H4 (cell line): Measurements from ENCODE around the gene NOTUM. TPM values are rescaled to one million over a fixed set of nuclear protein-coding genes. Genes with fewer than 3 reads are reported as not detected.
A peak's percentile ranks its signal among the peaks of the same experiment; 100 is the strongest.
"Not testable (repeated sequence)": the region's sequence is repeated elsewhere in the genome, so short reads cannot be mapped to it uniquely, and the experiment has no call there.

Experiments used
- DNase-seq: peaks from one replicate; pipeline ENCODE4 v3.0.0-alpha.2; 2015; ENCODE audit warnings: low spot score
- total RNA-seq: library from RNA; depleted of rRNA; stranded (reverse); fragments of >200 nt; shearing (Covaris generic); gene quantifications from 2 replicates; pipeline ENCODE4 v1.2.3, GENCODE V29; 2014

The NOTUM gene
- total RNA-seq, 1 experiment from 2014 or later, result 0.45 TPM

DNA sequence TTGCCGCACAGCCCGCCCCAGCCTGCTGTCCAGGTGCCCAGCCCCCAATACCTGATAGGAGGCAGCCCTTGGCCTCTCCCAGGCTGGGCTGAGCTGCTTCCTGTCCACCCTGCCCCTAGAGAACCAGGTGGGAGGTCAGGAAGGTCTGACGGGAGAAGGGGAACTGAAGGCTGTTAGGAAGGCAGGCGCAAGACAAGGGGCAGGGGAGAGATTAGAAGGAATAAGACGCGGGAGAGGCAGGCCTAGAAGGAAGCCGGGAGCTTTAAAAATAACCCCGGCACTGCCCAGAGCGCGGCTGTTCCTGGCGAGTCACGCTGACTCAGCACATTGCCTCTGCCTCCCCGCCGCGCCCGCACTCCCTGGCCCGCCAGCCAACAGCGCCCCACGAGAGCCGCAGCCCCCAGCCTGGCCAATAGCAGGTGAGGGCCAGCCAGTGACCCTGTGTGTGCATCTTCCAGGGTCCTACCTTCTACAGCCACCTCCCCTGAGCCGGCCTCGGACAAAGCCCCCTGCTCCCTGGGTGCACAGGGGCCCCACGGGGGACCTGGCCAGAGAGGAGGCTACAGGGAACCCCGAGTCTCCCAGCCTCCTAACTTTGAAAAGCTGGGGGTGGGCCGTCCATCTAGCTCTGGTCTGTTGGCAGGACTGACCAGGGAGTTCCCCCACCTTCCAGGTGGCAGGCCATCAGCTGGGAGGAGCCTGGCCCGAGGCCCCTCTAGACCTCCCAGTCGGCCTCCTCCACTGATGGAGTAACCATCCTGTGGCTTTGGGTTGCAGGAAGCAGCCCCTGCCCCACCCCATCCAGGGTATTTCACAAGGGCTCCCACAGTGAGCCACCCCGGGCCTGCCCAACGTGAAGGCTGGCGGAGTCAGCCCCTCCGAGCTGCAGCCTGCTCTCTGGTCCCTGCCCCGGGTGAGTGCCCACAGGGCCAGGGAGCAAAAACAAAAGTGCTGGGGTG, 37.4 kb downstream of the NOTUM start:
- peak; percentile 50 for DNase-seq

DNA sequence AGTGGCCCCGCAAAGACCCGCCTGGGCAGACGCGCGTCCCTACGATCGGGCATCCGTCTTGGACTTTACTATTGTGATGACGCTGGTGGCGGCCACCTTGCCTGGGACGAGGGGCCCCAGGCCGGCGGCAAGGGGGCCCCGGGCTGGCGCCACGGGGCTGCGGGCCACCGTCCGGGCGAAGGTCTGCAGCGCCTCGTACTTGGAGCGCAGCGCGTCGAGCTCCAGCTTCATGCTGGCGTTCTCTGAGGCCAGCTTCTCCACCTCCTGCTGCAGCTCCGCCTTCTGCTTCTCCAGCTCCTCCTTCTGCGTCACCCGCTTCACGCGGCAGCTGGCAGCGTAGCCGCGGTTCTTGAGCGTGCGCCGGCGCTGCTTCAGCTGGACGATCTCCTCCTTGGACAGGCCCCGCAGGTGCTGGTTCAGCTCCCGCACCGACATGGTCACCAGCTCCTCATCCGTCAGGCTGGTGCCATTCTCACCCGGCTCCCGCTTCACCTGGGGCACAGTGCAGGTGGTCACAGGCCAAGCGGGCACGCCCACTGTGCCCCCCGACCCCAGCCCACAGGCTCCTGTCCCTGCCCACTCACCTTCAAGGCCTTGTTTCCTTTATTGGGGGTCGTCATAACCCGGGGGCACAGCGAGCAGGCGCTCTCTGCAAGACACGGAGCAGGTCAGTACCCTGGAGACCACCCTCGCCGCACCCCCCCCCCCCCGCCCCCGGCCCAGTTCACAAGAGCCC, 38.3 kb downstream of the NOTUM start:
- DNase-seq, result no peak

- no peak for DNase-seq
These were observed 38.9 kb downstream of the NOTUM start for GRCh38 chr17:81921996-81922565.

DNA sequence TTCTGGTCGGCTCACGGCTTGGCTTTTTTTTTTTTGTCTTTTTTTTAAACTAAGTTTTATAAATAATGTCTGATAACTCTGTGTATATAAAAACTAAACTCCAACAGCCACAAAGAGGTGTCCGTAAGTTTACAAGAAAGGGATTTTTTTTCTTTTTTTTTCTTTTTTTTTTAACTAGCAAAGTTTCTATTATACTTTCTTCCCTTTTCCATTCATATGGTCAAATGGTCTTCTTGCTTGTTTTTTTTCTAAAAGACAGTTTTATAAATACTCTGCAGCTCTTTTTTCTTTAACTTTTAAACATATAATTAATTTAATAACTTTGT, 39.5 kb downstream of the NOTUM start:
- no peak for DNase-seq

- DNase-seq, result no peak
These were observed 40.1 kb downstream of the NOTUM start for GRCh38 chr17:81920612-81921536.

DNA sequence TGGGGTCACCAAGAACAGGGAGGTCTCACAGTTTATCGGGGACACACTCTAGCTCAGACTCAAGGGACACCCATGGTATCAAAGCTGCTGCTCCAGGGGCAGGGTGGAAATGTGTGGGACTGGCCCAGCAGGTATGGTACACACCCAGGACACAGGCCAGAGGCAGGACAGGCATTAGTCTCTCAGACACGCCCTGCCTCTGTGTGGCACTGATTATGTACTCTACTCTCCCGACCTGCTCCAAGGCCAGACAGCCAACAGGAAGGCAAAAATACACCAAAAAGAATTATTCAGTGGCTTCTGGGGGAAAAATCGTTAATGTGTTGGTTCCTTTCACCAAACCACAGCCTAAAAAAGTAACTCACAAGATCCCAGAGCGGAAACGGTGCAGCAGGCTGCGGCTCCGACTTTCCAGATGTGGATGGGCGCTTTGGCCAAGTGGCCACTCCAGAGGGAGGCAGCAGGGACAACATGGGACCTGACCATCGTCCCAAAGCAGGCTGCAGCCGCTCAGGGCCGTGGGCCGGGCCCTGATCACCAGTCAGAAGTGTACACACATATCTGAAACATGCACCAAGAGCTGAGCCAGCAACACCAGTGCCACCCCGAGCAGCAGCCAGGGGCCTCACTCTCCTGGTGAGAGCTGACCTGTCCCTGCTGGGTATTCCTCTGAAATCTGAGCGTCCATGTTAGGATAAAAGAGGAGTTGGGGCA, 42.0 kb downstream of the NOTUM start:
- DNase-seq, result no peak

DNA sequence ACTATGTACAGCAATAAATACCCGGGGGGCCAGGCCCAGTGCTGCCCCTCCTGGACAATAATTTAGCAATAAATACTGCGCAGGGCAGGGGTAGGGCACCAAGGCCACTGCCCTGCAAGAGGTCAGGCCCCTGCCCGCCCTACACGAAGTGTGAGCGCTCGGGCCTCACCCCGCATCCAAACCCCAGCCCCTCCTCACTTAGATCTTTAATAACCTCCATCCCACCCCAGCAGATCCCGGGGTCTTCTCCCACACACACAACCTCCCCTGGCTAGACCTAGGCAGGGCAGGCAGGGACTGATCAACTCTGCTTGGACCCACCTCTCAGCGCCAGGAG, 42.7 kb downstream of the NOTUM start:
- not testable (repeated sequence) for DNase-seq

DNA sequence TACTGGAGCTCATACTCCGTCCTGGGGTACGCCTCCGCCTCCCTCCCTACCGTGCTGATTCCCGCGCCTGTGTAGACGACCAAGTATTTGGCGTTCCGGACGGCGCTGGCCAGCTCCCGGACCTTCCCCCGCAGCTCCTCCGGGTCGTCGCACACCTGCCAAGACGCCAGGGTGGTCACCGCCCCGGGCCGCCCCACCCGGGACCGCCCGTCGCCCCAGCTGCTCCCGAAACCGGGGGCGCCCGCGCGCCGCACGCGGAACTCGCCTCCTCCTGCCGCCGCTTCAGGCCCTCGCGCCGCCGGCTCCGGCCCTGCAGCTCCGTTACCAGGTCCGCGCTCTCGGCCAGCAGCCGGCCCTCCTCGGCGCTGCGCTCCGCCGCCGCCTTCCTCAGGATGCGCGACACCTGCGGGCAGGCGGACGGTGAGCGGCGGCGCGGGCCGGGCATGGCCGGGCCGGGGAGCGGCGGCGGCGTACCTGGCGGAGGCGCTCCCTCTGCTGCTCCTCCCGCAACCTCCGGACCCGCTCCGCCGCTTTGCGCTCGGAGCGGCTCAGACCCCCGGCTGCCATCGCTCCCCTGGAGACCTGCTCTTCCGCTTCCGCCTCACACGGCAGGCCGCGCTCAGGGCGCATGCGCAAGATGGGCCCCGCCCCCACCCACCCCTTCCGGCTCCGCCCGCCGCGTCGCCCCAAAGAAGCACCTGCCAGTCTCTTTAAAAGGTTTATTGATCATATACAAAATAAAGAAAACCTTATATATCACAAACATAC, 43.2 kb downstream of the NOTUM start, which contains the start of gene SIRT7:
Gene SIRT7 (minus strand): TSS at position 612 of the 768 bp plus-strand sequence. CDS start 45 bp downstream, at position 567.
- peak; percentile 49 for DNase-seq

GRCh38 chr17:81916234-81917001, 44.6 kb downstream of the NOTUM start:
- peak; percentile 40 for DNase-seq

- DNase-seq, result no peak
These were observed 45.7 kb downstream of the NOTUM start for GRCh38 chr17:81915331-81915730.

DNA sequence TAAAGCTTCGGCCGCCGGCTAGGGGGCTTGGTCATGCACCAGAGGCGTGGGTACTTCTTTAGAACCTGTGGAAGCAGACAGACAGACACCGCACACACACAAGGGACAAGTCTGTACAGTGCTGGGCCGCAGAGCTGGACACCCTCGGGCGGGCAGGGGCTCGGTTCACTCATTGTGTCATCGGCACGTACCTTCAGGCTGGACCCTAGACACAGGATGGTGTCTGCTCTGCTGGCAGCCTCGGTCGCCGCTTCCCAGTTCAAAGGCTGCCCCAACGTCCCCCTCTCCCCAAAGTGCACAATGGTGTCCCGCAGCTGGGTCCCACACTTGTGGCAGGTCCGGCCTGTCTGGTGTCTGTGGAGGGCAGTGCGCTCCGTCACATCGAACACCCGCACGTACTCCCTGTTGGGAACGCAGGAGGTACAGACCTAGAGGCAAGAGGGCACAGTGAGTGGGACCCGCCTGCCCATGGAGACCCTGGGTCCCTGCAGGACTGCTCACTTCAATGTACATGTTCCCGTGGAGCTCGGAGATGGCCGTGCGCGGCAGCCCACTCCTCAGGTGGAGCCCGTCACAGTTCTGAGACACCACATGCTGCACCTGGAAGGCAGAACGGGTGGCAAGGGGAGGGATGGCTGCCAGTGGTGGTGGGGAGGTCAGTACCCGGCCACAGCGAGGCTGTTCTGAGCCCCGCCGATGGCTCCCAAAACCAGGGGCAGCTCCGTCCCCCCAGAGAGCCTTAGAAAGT, 46.7 kb downstream of the NOTUM start:
- DNase-seq, result no peak

DNA sequence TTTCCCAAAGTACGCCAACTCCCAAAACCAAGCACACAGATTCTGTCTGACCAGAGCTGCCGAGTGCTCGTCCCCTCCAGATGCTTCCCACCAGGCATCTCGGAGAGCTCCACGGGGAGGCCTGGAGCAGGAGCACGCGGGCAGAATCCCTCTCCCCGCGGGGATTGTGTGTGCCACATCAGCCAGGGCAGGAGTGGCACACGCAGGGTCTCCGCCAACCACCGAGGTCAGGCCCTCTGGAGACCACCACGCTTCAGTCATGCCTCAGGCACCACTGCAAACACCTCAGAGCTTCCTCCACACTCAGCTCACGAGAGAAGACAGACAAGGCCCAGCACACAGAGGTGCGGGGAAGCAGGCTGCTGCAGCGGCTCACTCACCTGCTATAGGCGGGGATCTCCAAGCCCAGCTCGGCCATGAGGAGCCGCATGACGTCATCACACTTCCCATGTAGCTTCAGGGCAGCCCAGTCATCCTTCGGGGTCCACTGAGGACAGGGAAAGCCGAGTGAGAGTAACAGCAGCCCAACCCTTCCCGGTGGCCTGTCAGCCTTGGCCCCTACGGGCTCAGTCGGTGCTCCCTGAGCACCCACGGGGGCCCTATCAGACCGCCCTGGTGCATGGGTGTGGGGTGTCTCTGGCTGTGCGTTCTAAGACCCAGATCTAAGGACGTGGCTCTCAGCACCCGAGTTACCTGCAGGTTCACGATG, 47.4 kb downstream of the NOTUM start:
- no peak for DNase-seq

DNA sequence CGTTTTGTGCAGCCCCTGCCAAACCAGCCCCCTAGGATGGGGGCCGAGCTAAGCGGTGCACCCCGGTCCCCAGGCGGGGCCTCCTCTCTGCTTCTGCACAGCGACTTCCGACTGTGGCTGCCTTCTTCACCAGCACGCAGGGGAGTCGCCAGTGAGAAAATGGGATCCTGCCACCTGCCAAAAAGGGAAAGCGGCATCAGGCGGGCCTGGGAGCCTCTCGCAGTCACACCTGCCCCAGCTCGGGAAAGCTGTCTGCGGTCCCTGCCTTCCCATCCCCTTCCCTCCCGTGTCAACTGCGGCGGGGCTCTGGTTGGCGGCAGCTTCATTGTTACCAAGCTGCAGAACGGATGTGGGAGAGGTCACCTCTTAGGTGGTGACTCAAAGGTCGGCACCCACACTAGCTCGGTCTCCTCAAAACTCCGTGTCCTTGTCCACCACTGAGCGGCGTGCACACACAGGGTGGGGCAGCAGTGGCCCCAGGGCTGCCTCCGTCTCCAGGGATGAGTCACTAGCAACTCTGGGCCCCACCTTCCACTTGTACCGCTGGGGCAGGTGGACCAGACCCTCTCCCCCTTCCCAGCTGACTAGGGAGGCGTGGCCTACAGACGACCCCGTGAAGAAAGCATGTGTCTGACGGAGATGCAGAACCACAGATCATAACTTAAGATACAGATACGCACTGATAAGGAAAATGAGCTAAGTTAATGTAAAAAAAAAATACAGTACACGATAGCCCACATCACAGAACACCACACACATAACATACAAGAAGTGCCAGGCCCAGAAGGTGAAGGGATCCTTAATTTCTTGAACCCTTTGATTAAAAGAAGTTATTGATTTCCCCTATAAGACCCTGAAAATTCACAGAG, 48.3 kb downstream of the NOTUM start:
- peak; percentile 53 for DNase-seq

DNA sequence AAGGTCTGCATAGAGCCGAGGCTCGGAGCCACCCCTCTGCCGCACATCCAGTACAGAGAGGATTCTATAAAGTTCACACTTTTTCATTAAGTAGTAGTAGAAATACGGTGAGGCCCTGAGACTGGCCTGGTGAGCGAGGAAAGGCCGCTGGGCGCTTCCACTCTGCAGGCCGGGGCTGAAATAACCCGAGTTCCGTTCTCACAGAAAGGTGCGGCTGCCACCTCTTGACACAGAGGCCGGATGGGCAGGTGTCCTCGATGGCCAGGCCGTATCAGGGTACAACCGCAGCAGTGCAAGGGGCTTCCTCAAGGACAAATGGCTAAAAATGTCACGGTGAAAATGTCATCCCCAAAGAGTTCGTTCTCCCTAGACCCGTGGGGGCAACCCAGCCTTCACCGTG, 49.0 kb downstream of the NOTUM start:
- no peak for DNase-seq

GRCh38 chr17:81911277-81911961, 49.6 kb downstream of the NOTUM start, which contains the start of gene PCYT2:
PCYT2 (minus strand) TSS chr17:81911399; CDS start chr17:81911355, 44 bp downstream.
- peak; percentile 77 for DNase-seq

DNA sequence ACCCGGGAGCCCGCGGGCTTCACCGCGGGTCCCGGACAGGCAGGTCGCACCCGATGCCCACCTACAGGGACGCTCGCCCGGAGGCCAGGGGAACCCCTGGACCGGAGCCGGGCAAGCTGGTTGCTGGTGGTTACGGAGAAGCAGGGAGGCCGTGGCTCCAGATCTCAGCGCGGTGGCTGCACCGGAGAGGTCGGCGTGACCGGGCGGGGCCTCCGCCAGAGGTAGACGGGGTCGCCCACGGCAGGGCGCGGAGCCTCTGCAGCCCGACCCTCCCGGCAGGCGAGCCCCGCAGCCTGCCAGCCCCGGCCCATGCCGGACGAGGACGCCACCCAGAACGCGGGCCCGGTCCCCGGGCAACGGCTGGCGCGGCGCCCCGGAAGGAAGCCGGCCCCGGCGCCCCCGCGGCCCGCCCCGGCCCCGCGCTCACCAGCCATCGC, 50.1 kb downstream of the NOTUM start:
- DNase-seq, result no peak
